GM23338 (cell line): ENCODE data around the gene ATP6V1F. TPM values are rescaled to one million over a fixed set of nuclear protein-coding genes. Genes with fewer than 3 reads are reported as not detected.
A peak's percentile ranks its signal among the peaks of the same experiment; 100 is the strongest.

Source experiments
- ATAC-seq: fragments of 200-7000 bp; cut with Tn5 transposase; 3 replicates; pipeline ENCODE4 v1.9.1; 2020
- DNase-seq: peaks from one replicate; pipeline ENCODE4 v3.0.0-alpha.2; 2015; ENCODE audit warnings: low spot score
- H2AFZ ChIP-seq: fragments of 200-600 bp; sonication (generic); 2 replicates; pipeline ENCODE4 v1.8.0; 2016; ENCODE audit warnings: antibody characterized with exemption, mild to moderate bottlenecking, moderate library complexity
- H3F3A ChIP-seq: fragments of 200-600 bp; sonication (generic); replicated peaks from 2 replicates; pipeline ENCODE4 v1.8.0; 2017; ENCODE audit warnings: antibody characterized with exemption, mixed run types, low read depth
- H3K27ac ChIP-seq: fragments of 200-600 bp; sonication (generic); 2 replicates; pipeline ENCODE4 v1.6.1; 2016; ENCODE audit warnings: low read depth
- H3K27me3 ChIP-seq: fragments of 200-600 bp; sonication (generic); 2 replicates; pipeline ENCODE4 v1.8.0; 2016; ENCODE audit warnings: mild to moderate bottlenecking, mixed run types, moderate library complexity; ENCODE audit not compliant: insufficient read depth
- H3K36me3 ChIP-seq: fragments of 200-600 bp; sonication (generic); 2 replicates; pipeline ENCODE4 v1.8.0; 2016; ENCODE audit warnings: mild to moderate bottlenecking; ENCODE audit not compliant: insufficient read depth
- H3K4me1 ChIP-seq: fragments of 200-600 bp; sonication (generic); 2 replicates; pipeline ENCODE4 v1.8.0; 2016; ENCODE audit warnings: mild to moderate bottlenecking, moderate library complexity; ENCODE audit not compliant: insufficient read depth
- H3K4me2 ChIP-seq: fragments of 200-600 bp; sonication (generic); 2 replicates; pipeline ENCODE4 v1.7.1; 2017; ENCODE audit warnings: mixed run types
- H3K4me3 ChIP-seq: fragments of 200-600 bp; sonication (generic); 2 replicates; pipeline ENCODE4 v1.6.1; 2016; ENCODE audit warnings: mixed run types
- H3K79me2 ChIP-seq: fragments of 200-600 bp; sonication (generic); replicated peaks from 2 replicates; pipeline ENCODE4 v1.8.0; 2017; ENCODE audit warnings: mild to moderate bottlenecking; ENCODE audit not compliant: insufficient read depth
- H3K9me2 ChIP-seq: fragments of 200-600 bp; sonication (generic); 2 replicates; pipeline ENCODE4 v1.8.0; 2017; ENCODE audit not compliant: insufficient read depth
- H4K20me1 ChIP-seq: fragments of 200-600 bp; sonication (generic); replicated peaks from 2 replicates; pipeline ENCODE4 v1.8.0; 2017; ENCODE audit warnings: mild to moderate bottlenecking; ENCODE audit not compliant: insufficient read depth
- H3K27ac Mint-ChIP-seq: 2 replicates; pipeline ENCODE4 v1.8.0; 2020; ENCODE audit warnings: inconsistent platforms, mild to moderate bottlenecking, moderate library complexity, mixed read lengths
- H3K27me3 Mint-ChIP-seq: 3 replicates; pipeline ENCODE4 v1.8.0; 2022; ENCODE audit warnings: low read depth, mild to moderate bottlenecking, moderate library complexity, mixed read lengths, inconsistent platforms; ENCODE audit not compliant: insufficient read depth, poor library complexity
- H3K36me3 Mint-ChIP-seq: 3 replicates; pipeline ENCODE4 v1.8.0; 2021; ENCODE audit warnings: low read depth, mild to moderate bottlenecking, inconsistent platforms, moderate library complexity, mixed read lengths
- H3K4me1 Mint-ChIP-seq: 3 replicates; pipeline ENCODE4 v1.8.0; 2020; ENCODE audit warnings: mild to moderate bottlenecking, inconsistent platforms, mixed read lengths
- H3K4me3 Mint-ChIP-seq: 3 replicates; pipeline ENCODE4 v1.8.0; 2021; ENCODE audit warnings: moderate library complexity, mild to moderate bottlenecking, inconsistent platforms, mixed read lengths
- H3K9me3 Mint-ChIP-seq: 3 replicates; pipeline ENCODE4 v1.8.0; 2020; ENCODE audit warnings: moderate library complexity, mild to moderate bottlenecking, inconsistent platforms, mixed read lengths
- CTCF ChIP-seq, 2 experiments: fragments of 200-600 bp in 1 of 2; sonication (generic) in 1 of 2; conservative IDR thresholded peaks; 2 replicates each; pipeline versions ENCODE4 v1.5.1 to v1.6.1; 2016 to 2017; ENCODE audit warnings: antibody characterized with exemption in 2 of 2, low read depth in 2 of 2, mild to moderate bottlenecking in 2 of 2, moderate library complexity in 1 of 2
- POLR2AphosphoS5 ChIP-seq: IDR thresholded peaks from 2 replicates; pipeline ENCODE4 v1.6.1; 2016; ENCODE audit warnings: antibody characterized with exemption, low read depth
- ZNF114 ChIP-seq: fragments of 250-450 bp; sonication (Bioruptor Pico); IDR thresholded peaks from 2 replicates; pipeline ENCODE4 v1.5.0; 2020; ENCODE audit warnings: mild to moderate bottlenecking, moderate library complexity
- ZNF331 ChIP-seq: fragments of 250-450 bp; sonication (Bioruptor Pico); IDR thresholded peaks from 2 replicates; pipeline ENCODE4 v1.5.0; 2020; ENCODE audit warnings: low read depth, mild to moderate bottlenecking, moderate library complexity
- ZNF462 ChIP-seq: fragments of 250-450 bp; sonication (Bioruptor Pico); IDR thresholded peaks from 2 replicates; pipeline ENCODE4 v1.5.0; 2020; ENCODE audit warnings: mild to moderate bottlenecking, moderate library complexity
- polyA plus RNA-seq: library from polyadenylated mRNA; unstranded; fragments of >200 nt; fragmentation: Nextera tagmentation; extraction: Ambion mirVana; gene quantifications from 2 replicates; pipeline ENCODE4 v1.2.1, GENCODE V29; 2016
- total RNA-seq: library from RNA; depleted of rRNA; stranded (reverse); fragments of >200 nt; shearing (Covaris generic); gene quantifications from 2 replicates; pipeline ENCODE4 v1.2.3, GENCODE V29; 2014

ATP6V1F gene
- total and polyA plus RNA-seq, 2 experiments from 2014 or later = 66.5 to 271 TPM

- TF ChIP-seq ZNF462 (CRISPR knock-in tag) = no peak
- no peak for TF ChIP-seq ZNF331 (CRISPR knock-in tag)
Measured at GRCh38 chr7:128914566-128915151, 52.0 kb downstream of the ATP6V1F start (continued).

GRCh38 chr7:128915271-128915819 lies 52.7 kb downstream of the ATP6V1F start:
- H3K79me2 ChIP-seq = no peaks in the 10 kb centered on the region
- no peak overlapping the region for H3K27ac ChIP-seq
- ATAC-seq (peak; percentile 8), DNase-seq (peak; percentile 49)
- peaks cover 8% of the 10 kb centered on the region for H3F3A ChIP-seq
- H3K4me3 ChIP-seq = peak overlapping the region; percentile 76
- no peaks in the 10 kb centered on the region for H4K20me1 ChIP-seq
- Mint-ChIP-seq H3K9me3 (no peaks in the 10 kb centered on the region; the same call in 2 of the 3 replicates), H3K27ac (no peak overlapping the region), H3K36me3 (no peaks in the 10 kb centered on the region; the same call in 2 of the 3 replicates), H3K4me3 (peak overlapping the region; percentile 77), H3K27me3 (peaks cover 54% of the 10 kb centered on the region), H3K4me1 (peaks cover 25% of the 10 kb centered on the region)
- H3K9me2 ChIP-seq = no peaks in the 10 kb centered on the region
- no peaks in the 10 kb centered on the region for H3K36me3 ChIP-seq
- H3K4me2 ChIP-seq = peak overlapping the region; percentile 97
- peaks cover 19% of the 10 kb centered on the region for H3K4me1 ChIP-seq
- peak overlapping the region; percentile 91 for H2AFZ ChIP-seq
- peaks cover 73% of the 10 kb centered on the region for H3K27me3 ChIP-seq
- TF ChIP-seq ZNF331 (CRISPR knock-in tag) (no peak), CTCF (conservative IDR thresholded peaks at IDR 0.05; ENCODE audit: low read depth in 2 of 2) (no peak), ZNF462 (CRISPR knock-in tag) (no peak), POLR2AphosphoS5 (no peak), ZNF114 (CRISPR knock-in tag) (no peak)
